NCI-H2081 treated with DMSO at 0.1 percent for 48 hours (cell line): ENCODE measurements around the gene LCN6.
"Not testable (repeated sequence)": the region's sequence is repeated elsewhere in the genome, so short reads cannot be mapped to it uniquely, and the experiment has no call there.

Experiments used
- DNase-seq: peaks from one replicate; lab custom pipeline; 2025; lab: John Stamatoyannopoulos, UW

LCN6 gene

DNA sequence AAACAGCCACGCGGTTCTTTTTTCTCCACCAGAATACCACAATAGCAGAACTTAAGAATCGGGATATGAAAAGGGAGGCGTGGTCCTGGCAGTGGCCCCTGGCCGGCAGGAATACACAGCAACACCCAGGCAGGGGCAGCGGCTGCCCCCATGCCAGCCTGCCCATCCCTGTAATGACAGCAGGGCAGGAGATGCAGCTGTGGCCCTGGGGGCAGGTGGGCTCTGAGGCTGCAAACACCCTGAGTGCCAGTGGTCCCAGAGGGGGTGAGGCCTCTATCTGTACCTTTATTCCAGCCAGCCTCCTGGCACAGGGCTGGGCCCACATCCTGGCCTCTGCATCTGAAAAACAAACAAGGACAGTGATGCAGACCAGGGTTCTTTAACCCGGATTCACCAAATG is 23.6 kb downstream of the LCN6 start:
- DNase-seq = no peak

DNA sequence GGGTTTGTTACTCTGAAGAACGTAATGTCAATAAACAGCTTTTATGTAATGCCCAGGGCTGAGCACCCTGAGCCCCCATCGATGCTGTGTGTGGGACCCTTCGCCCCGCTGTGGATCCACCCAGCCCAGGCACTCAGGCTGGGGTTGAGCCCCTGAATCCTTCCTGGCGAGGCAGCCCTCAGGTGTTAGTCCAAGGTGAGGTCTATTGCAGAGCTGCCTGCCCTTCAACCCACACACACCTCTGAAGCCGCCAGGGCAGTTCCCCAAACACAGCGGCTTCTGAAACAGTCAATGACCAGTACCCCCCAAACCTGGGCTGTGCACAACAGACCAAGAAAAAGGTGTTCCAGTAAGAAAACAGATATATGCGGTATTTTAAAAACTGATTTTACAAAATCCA is 24.3 kb downstream of the LCN6 start:
- DNase-seq = no peak

DNA sequence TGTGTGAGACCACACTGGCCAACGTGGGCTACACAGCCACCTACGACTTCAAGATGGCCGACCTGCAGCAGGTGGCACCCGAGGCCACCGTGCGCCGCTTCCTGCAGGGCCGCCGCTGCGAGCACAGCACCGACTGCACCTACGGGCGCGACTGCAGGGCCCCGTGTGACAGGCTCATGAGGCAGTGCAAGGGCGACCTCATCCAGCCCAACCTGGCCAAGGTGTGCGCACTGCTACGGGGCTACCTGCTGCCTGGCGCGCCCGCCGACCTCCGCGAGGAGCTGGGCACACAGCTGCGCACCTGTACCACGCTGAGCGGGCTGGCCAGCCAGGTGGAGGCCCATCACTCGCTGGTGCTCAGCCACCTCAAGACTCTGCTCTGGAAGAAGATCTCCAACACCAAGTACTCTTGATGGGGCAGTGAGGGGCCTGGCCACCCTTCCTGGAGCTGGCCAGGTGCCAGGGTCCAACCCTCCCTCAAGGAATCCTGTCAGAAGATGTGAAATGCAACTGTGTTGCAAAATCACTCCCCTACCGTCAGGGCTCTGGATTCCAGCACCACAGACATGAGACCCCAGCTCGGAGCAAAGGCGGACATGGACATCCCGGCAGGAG is 24.9 kb downstream of the LCN6 start:
- DNase-seq = no peak

DNA sequence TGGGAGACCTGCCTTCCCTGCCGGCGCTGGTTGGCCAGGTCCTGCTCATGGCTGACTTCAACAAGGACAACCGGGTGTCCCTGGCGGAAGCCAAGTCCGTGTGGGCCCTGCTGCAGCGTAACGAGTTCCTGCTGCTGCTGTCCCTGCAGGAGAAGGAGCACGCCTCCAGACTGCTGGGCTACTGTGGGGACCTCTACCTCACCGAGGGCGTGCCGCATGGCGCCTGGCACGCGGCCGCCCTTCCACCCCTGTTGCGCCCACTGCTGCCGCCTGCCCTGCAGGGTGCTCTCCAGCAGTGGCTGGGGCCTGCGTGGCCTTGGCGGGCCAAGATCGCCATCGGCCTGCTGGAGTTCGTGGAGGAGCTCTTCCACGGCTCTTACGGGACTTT is 25.4 kb downstream of the LCN6 start:
- DNase-seq = no peak

DNA sequence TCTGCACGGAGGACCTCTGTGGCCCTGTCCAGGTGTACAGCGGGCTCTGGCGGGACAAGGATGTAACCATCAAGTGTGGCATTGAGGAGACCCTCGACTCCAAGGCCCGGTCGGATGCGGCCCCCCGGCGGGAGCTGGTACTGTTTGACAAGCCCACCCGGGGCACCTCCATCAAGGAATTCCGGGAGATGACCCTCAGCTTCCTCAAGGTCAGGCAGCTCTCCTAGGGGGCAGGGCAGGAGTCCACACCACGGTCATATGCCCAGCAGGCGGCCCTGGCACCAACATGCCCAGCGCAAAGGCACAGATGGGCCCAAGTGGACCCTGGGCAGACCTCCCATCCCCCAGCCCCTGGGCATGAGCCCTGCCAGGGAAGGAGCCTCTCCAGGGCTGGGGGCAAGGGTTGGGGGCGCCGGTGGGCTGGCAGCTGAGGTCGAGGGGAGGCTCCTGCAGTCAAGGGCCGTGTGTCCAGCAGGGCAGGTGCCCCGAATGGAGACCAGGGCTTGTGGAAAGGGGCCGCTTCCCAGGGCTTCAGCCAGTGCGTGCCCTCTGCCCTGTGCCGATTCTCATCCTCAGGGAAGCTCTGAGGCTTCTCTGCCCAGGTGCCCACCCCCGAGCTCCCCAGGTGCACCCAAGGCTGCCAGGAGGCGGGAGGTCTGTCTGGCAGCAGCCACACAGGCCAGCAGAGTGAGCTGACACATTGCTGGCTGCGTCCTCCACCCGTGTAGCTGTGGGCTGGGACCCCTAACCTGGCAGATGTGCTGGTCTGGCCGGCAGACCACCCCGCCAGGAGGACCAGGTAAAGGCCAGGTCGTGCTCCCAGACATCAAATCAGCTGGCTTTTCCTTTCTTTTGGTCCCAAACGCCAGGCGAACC is 26.0 kb downstream of the LCN6 start:
- DNase-seq = no peak

DNA sequence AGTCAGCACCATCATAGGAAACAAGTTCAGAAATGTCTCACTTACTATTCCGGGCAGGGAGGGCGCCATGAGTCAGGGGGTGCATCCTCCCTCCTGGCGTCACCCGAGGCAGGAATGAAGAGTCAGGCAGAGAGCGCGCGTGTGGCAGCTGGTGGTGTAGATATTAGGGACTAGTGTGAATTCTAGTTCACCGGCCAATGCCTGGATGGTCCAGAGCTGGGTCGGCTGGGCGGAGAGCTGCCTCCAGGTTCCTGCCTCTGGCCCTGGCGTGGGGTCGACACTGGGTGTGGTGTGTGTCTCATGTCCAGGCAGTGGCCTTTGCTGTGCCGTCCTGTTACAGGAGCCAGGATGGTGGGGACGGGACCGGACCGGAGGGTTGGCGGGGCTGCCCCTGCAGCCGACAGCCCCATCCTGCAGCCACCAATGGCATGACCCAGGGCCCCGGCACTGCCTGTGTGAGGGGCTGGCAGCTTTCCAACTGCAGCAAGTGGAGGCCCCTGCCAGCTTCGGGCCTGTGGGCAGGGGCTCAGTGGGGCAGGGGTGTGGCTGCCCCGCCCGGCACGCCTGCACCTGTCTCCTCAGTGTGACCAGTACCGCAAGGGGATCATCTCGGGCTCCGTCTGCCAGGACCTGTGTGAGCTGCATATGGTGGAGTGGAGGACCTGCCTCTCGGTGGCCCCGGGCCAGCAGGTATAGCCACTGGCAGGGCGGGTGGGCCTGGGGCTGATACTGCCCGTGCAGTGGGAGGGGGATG is 26.8 kb downstream of the LCN6 start:
- no peak for DNase-seq

DNA sequence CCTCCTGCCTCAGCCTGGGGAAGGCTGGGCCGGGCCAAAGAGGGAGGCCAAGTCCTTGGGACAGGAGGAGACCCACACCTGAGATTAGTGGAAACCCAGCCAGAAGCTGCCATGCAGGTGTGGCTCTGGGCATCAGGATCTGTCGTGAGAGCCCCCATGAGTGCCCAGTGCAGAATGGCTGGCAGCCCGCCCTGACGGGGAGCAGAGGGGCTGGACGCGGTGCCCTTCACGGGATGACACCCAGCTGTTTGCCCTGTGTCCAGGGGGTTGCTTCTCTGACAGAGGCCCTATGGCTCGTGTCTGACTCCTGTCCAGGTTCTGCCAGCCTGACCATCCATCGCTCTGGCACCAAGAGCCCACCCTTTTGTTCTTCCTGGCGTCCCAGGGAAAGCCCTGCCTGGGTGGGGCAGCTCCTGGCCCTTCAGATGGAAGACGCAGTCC is 27.4 kb downstream of the LCN6 start:
- no peak for DNase-seq

DNA sequence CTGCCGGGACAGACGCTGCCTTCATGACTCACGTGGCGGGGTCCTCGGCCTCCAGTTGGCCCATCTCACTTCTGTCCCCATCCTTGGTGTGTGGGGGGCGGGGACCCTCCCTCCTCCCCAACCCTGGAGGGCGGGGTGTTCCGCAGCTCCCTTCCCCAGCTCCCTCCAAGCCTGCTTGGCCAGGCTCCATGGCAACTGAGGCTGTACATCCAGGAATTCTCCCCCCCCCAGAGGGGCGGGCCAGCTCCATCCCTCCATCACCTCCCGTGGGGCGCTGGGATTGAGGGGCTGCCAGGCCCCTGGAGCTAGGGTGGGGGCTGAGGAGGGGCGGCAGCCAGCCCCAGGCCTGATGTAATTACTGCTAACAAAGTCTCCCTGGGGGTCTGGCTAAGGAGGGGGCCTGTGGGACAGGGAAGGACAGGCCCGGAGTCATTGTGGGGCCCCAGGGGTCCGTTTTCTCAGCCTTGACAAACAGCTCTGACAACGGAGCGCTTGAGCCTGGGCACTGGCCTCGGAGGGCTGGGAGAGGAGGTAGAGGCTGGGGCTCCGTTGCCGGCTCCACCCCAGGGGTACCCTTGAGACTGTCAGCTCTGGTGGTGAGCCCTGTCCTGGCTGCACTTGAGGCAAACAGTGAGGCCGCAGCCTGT is 28.0 kb downstream of the LCN6 start:
- no peak for DNase-seq

DNA sequence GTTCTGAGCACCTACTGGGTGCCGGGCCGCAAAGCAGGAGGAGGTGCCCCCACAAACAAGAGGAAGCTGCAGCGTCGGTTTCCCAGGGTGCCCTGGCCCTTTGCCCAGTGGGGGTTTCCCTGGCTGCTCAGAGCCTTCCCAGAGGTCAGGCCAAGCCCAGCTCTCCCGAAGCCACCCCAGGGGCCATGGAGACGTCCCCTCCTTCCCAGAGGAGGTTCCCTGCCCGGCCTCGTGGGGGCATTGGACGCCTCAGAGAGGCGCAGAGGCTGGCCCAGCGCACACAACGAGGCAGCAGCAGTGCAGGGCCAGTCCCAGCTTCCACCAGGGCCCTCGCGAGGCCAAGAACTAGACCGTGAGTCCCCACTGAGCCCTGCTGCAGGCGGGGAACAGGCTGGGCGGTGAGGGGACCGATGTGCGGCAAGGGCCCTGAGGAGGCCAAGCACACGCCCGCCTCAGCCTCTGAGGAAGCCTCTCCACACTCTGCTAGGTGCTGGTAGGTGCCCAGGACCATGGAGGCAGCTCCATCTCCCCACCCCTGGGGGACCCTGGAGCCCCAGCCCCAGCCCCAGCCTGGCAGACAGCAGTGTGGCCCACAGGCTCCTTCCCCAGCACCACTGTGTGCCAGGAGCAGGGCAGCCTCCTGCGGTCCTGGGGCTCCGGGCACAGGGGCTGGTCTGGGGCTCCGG is 29.0 kb downstream of the LCN6 start:
- DNase-seq = no peak

DNA sequence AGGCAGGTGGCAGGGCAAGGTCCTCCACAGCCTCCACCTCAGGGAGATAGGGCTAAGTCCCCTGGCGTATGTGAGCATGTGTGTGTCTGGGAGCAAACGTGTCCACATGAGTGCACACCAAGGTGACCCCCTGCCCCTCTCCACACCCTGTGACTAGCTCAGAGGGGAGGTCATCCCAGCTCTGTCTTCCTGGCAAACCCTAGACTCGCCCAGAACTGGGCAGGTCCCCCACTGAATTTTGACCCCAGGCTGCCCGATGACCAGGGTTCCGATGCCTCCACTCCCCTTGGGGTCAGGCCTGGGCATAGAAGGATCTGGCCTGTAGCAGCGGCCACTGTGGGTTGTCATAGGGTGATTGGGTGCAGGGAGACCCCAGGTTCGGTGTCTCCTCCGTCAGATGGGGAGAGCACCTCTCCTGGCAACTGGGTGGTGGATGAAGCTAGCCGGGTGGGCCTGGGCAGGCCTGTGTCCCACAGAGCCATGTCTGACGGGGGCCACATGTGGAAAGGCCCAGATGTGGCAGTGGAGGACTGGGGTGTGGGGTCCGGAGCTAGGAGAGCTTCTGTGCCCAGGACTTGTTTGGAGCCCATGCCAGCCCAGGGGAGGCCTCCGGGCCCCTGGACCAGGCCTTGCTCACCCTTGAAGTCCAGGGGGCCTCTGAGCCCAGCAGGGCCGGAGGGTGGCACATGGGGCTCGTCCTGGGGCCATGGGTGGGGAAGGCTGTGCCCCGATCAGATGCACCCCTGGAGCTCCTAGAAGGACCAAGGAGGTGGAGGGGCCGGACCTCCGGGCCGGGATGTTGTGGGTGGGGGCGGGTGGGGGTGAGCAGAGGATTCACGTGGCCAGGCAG is 29.8 kb downstream of the LCN6 start:
- DNase-seq = no peak

DNA sequence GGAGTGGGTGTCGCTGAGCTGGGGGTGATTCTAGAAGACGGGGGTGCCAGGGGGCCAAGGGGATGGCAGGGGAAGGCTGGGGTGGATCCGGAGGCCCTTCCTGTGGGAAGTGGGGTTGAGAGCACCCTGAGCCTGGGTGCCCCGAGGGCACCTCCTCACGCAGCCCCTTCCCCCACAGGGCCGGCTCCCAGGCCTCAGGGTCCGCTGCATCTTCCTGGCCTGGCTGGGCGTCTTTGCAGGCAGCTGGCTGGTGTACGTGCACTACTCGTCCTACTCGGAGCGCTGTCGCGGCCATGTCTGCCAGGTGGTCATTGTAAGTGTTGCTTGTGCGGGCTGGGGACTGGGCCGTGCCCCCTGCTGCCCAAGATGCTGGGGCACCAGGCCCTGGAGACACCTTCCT is 30.9 kb downstream of the LCN6 start:
- DNase-seq = no peak

DNA sequence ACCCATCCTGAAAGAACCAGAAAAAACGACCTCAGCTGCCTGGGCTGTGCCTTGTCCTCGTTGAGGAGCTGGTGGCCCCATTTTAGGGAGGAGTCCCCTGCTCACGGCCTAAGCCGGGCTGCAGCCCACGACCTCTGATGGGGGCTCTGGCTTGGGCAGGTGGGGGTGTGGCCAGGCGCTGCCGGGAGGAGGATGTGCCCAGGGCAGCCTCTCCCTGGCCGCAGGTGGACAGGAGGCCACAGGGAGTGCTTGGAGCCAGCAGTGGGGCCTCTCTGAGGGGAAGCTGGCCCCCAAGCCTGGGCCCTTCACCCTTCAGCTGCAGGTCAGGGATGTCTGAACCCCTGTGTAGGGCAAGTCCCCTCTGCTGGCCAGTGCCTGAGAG is 33.4 kb downstream of the LCN6 start:
- no peak for DNase-seq

DNA sequence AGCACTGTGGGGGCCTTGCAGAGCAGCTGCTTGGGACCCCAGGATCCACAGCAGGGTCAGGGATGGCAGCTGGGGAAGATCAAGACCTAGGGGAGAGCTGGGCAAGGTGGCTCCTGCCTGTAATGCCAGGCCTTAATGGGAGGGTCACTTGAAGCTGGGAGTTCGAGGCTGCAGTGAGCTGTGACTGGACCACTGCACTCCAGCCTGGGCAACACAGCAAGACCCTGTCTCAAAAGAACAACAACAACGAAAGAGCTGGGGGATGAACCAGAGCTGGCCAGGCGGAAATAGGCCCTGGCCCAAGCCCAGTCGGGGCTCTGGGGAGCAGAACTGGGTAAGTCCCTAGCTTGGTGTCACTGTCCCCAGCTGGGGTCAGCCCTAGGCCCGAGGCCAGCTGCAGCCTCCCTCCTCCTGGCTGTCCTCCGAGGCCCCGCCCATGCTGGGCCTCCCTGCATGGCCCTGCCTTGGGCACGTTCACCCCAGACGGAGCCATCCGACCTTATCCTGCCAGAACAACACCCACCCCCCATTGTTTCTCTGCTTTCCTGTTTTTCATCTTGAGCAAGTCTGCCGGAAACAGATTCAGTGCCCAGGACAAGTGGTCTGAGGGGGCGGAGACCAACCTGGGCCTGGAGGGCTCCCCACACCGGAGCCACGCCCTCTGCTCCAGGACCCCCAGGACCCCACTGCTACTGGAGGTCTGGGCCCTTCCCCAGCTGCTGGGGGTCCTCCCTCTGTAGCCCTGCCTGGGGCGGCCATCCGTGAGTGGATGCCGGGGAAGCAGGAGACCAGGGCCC is 34.0 kb downstream of the LCN6 start:
- DNase-seq = no peak

DNA sequence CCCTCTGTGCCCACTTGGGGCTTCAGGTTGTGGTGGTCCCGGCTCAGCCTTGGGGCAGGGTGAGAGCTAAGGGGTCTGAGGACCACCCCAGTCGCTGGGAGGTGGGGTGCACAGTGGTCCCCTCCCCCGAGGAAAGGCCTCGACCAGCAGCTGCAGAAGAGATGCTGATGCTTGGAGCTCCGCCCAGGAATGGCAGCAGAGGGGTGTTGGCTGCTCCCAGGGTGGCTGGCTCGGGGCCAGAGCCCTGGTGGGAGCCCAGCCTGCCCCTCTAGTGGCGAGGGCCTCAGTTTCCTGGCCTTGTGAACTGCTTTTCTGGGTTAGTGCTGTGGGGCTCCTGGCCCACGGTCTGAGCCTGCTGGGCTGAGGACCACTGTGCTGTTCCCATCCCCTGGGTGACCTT is 34.8 kb downstream of the LCN6 start:
- DNase-seq = no peak

DNA sequence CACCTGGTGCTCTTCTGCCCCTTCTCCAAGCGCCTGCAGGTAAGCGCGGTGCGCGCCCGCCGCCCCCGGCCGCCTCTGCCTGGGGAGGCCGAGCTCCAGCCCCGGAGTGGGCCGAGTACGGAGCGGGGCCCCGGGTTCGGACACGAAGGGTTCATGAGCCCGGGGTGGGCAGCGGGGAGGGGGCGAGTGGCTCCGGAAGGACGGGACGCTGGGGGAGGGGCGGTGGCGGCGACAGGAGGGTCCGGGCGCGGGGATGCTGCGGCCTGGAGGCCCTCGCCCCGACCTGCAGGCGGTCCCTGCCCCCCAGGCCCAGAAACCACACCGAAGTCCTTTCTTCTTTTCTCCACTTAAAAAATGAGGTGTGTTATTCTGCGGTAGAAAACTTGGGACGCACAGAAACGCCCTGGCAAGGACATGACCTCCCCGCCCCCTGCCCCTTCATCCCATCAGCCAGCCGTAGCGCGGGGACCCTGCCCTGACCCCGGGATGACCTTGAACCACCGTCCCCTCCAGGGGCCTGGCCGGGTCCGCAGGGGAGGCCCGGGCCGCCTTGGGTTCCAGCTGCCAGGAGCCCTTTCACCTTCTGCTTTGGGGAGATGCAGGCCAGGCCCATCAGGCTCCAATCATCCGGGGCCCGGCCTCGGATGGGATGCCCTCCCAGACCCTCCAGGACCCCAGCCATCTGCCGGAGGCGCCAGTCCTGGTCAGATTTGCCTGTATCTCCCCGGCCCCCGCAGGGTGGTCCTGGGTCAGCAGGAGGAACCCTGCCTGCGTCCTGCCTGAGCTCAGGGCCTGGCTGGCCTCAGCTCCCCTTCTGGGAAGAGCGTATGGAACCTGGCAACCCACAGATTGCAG is 35.4 kb downstream of the LCN6 start:
- no peak for DNase-seq

DNA sequence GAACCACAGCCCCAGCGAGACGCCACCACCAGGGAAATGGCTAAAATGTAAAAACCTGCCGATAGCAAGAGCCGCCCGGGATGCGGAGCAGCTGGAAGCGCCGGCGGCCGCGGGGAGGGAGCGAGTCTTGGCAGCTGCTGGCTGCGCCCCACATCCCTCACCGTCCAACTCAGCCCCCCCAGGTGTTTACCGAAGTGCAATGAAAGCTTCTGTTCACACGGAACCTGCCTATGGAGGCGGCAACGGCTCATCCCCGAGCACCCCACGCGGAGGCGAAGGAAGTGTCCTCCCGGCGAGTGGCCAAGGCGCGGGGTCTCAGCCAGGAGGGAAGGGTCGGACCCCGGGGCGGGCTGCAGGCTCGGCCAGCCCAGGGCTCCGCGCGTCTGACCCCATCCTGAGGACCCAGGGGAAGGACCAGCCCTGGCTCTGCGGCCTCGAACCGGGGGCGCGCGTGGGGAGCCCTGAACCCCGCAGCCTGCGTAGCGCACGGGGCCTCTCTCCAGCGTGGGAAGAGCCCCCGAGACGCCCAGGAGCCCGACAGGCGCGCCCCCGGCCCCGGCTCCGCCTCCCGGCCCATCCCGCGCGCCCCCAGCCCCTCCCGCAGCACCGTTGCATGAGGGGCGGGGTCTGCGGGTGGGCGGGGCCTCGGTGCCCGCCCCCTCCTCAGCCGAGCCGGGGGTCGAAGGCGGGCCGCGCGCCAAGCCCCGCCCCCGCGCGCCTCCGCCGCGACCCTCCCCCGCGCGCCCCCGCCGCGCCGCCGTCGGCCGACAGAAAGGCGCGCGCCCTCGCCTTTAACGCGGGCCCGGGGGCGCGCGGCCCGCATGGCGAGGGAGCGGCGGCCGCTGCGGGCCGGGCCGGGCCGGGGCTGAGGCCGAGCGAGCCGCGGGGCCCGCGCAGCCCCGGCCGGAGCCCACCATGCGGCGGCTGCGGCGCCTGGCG is 36.3 kb downstream of the LCN6 start, which contains the start of gene DIPK1B:
DIPK1B (plus strand) TSS at position 822 of the 939 bp plus-strand sequence; CDS start at position 916, 94 bp downstream.
- DNase-seq = peak; percentile 61

DNA sequence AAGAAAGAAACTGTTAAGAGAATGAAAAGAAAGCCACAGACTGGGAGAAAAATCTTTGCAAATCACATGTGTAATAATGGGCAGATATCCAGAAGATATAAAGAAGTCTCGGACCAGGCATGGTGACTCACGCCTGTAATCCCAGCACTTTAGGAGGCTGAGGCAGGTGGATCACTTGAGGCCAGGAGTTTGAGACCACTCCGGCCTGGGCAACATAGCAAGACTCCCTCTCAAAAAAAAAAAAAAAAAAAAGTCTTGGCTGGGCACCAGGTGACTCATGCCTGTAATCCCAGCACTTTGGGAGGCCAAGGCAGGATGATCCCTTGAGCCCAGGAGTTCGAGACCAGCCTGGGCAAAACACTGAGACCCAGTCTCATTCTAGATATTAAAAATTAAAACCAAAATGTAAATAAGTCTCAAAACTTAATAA is 37.1 kb downstream of the LCN6 start:
- DNase-seq = not testable (repeated sequence)

DNA sequence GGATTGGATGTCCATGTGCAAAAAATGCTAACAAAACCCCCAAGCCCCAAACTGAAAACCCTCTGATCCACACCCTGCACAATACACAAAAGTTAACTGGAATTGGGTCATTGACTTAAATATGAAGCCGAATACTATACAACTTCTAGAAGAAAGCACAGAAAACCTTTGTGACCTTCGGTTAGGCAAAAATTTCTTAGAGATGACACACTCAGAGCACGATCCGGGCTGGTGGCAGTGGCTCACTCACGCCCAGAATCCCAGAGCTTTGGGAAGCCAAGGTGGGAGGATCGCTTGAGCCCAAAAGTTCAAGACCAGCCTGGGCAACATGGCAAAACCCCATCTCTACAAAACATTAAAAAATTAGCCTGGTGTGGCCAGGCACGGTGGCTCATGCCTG is 37.8 kb downstream of the LCN6 start:
- no peak for DNase-seq
